GM12878 (cell line): ENCODE data around the gene MLIP.

Source experiments
- CTCF ChIP-seq, 3 experiments: IDR thresholded peaks in 2 of 3; conservative IDR thresholded peaks in 1 of 3; 2 replicates each; pipeline ENCODE4 v1.5.1; 2011; ENCODE audit warnings: low read depth in 3 of 3, low read length in 3 of 3, mild to moderate bottlenecking in 3 of 3, control low read depth in 2 of 3, moderate library complexity in 2 of 3, inconsistent platforms in 1 of 3, mixed read lengths in 1 of 3; ENCODE audit not compliant: control insufficient read depth in 2 of 3, insufficient read depth in 1 of 3; ENCODE audit errors: extremely low read depth in 1 of 3
- KDM1A ChIP-seq: fragments of 200-600 bp; sonication (generic); IDR thresholded peaks from 2 replicates; pipeline ENCODE4 v1.6.1; 2016; ENCODE audit warnings: borderline replicate concordance
- MEF2A ChIP-seq: IDR thresholded peaks from 2 replicates; pipeline ENCODE4 v1.6.1; 2011; ENCODE audit warnings: low read depth, mild to moderate bottlenecking, low read length, moderate library complexity; ENCODE audit not compliant: insufficient read depth
- MXI1 ChIP-seq: fragments of 150-350 bp; IDR thresholded peaks from 2 replicates; pipeline ENCODE4 v1.6.1; 2011; ENCODE audit warnings: low read depth, mild to moderate bottlenecking, inconsistent platforms, low read length, improper control_type of control experiment
- REST ChIP-seq: IDR thresholded peaks from 2 replicates; pipeline ENCODE4 v1.6.1; 2012; ENCODE audit warnings: mild to moderate bottlenecking, low read depth, low read length
- ZBED1 ChIP-seq: IDR thresholded peaks from 2 replicates; pipeline ENCODE4 v1.6.1; 2016; ENCODE audit warnings: borderline replicate concordance
- ZNF24 ChIP-seq: fragments of 450-650 bp; IDR thresholded peaks from 2 replicates; pipeline ENCODE4 v1.6.1; 2017; ENCODE audit warnings: antibody characterized with exemption, mild to moderate bottlenecking

- TF ChIP-seq CTCF (IDR thresholded peaks at IDR 0.05 in 2 of 3, conservative IDR thresholded peaks at IDR 0.05 in 1 of 3; ENCODE audit: control insufficient read depth in 2 of 3, extremely low read depth in 1 of 3, insufficient read depth in 1 of 3, low read depth in 3 of 3, low read length in 3 of 3), result no peak
- TF ChIP-seq MEF2A, result no peak
- TF ChIP-seq REST, result no peak
- TF ChIP-seq ZBED1, result no peak
- no peak for TF ChIP-seq ZNF24
- TF ChIP-seq MXI1, result no peak
- no peak for TF ChIP-seq KDM1A
Measured at GRCh38 chr6:54099225-54099624, 12.0 kb upstream of the MLIP start.
